ENCODE measurements around the gene ZNF205.

The ZNF205 gene

GRCh38 chr16:3143189-3143588 is 30.8 kb downstream of the ZNF205 start:
- no peak for TF ChIP-seq CTCF (IDR thresholded peaks at IDR 0.05; ENCODE audit: low read depth, low read length, missing control alignments)

DNA sequence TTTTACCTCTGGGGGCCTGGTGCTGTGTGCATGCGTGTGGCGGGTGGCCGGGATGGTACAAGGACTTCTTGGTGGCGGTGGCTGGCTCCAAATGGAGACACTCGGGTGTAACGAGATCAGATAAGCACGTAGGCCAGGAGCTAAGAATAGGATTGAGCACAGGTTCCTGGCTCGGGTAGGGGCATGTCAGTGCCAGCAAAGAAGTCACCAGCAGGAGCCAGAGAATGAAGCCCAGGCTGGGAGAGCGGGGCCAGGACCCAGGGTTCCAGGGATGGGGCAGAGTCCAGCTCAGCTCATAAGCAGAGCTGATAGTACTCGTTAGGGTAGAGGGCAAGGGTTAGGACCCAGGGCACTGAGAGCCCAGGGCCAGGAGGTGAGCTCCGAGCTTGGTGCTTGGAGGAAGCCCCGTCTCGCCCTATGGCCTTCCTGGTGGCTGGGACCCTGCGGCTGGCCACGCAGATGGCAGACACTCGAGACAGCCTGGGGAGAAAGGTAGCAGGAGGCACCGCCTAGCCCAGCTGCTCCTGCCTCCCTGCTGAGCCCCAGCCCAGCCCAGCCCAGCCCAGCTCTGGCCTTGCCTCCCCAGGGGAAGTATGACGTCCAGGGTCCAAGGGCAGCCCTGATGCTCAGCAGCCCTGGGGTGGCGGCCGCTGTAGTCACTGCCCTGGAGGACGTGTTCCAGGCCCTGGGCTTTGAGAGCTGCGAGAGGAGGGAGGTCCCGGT is 31.4 kb downstream of the ZNF205 start:
- TF ChIP-seq CTCF (IDR thresholded peaks at IDR 0.05; ENCODE audit: low read depth, low read length, missing control alignments): no peak
- no peak overlapping the region for H3K4me3 ChIP-seq (ENCODE audit: low read depth, low read length)
- DNase-seq (ENCODE audit: low read depth): no peak

More at GRCh38 chr16:3143189-3143588, 30.8 kb downstream of the ZNF205 start:
- no peak for DNase-seq (ENCODE audit: low read depth)
- H3K4me3 ChIP-seq (ENCODE audit: low read depth, low read length): no peak overlapping the region

DNA sequence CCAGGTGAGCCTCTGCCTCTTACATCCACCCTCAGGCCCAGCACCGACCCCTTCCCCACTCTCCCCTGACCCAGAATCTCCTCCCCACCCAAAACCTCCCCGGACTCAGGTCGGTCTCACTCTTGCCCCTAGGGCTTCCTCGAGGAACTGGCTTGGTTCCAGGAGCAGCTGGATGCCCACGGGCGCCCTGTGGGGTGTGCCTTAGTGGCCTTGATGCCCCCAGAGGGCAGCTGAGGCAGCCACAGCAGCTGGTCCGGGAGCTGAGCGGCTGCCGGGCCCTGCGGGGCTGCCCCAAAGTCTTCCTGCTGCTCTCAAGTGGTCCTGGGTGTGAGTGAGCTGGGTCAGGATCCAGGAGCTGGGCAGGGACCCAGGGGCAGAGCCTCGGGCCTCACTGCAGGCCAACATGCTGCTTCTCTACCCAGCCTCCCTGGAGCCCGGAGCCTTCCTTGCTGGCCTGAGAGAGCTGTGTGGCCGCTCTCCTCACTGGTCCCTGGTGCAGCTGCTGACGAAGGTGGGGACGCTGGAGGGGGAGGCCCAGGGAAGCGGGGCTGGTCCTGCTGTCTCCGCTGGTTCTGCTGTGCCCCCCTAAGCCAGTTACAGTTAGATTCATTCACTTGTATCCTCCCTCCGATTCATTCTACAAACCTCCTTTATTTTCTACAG is 32.1 kb downstream of the ZNF205 start:
- DNase-seq (ENCODE audit: low read depth): no peak
- no peak for TF ChIP-seq CTCF (IDR thresholded peaks at IDR 0.05; ENCODE audit: low read depth, low read length, missing control alignments)
- no peak overlapping the region for H3K4me3 ChIP-seq (ENCODE audit: low read depth, low read length)

- no peak for TF ChIP-seq CTCF (IDR thresholded peaks at IDR 0.05; ENCODE audit: low read depth, low read length, missing control alignments)
- H3K4me3 ChIP-seq (ENCODE audit: low read depth, low read length): no peak overlapping the region
- no peak for DNase-seq (ENCODE audit: low read depth)
Measured at GRCh38 chr16:3145151-3145550, 32.8 kb downstream of the ZNF205 start.

DNA sequence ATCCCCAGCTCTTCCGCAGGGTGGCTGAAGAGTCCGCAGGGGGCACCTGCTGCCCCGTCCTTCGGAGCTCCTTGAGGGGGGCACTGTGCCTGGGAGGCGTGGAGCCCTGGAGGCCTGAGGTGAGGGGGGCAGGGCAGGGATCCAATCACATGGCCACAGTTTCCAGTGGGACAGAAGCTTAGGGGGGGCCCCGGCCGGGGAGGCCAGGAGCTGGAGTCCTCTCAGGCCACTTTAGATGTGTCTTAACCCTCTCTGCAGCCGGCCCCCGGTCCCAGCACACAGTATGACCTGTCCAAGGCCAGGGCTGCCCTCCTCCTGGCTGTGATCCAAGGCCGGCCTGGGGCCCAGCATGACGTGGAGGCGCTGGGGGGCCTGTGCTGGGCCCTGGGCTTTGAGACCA is 33.3 kb downstream of the ZNF205 start:
- DNase-seq (ENCODE audit: low read depth): no peak
- no peak overlapping the region for H3K4me3 ChIP-seq (ENCODE audit: low read depth, low read length)
- no peak for TF ChIP-seq CTCF (IDR thresholded peaks at IDR 0.05; ENCODE audit: low read depth, low read length, missing control alignments)

- no peak for DNase-seq (ENCODE audit: low read depth)
- TF ChIP-seq CTCF (IDR thresholded peaks at IDR 0.05; ENCODE audit: low read depth, low read length, missing control alignments): no peak
- H3K4me3 ChIP-seq (ENCODE audit: low read depth, low read length): no peak overlapping the region
Measured at GRCh38 chr16:3147046-3147756, 34.8 kb downstream of the ZNF205 start.

All from GM12864 (cell line).